ENCODE results near the gene DTX1.

The DTX1 gene

DNA sequence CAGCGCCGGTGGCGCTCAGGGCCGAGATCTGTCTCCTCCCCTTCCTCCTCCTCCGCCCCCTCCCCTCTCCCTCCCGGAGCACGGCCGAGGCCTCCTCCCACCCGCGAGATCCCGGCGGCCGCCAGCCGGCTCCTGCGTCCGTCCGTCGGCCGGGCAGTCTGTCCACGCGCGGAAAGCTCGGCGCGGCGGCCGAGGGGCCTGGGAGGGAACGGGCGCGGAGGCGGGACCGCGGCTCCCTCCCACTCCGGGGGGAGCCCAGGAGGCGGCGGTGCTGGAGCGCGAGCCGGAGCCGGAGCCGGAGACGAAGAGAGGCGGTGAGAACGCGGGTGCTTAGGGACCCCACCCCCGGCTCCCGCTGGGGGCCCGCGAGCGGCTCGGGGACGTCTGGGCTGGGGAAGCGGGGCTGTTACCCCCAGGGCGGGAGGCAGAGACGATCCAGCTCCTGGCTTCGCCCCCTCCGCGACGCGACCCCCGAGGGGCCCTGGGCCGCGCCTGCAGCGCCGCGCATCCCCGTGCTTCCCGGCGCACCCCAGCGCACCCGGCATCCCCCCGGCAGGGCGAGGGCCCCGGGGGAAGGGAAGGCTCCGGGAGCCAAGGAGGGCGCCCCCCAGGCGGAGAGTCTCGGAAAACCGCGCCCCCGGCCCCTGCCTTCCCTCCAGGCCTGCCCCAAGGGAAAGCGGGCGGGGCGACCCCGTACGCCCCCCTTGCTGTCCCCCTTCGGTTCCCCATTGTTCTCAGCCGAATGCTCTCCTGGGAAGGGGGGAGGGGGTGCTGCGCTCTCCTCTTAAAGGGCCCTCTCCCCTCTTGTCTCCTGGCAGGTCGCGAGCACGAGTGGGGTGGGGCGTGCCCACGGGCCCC lies at the start of gene DTX1:
Gene DTX1, plus strand, starts transcription at position 100 of the 858 bp plus-strand sequence. CDS start 1,463 bp downstream, outside the sequence.
- DNase-seq, result peak; percentile 52 to 54

DNA sequence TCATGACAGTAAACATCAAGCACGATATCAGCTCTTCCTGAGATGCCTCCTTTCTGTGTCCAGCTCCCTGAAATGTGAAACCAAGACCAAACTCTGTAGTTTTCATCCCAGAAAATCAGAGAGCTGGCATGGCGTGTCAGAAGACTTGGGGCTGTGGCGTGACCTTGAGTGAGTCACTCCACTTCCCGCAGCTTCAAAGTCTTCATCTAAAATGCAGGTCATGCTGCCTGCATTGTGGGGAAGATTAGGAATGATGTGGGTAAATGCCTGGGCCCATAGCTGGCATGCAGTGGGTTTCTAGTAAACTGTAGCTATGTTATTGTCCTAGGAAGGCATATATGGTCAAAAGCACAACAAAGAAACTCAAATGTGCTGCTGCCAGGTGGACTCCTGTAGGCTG lies 49.4 kb upstream of the DTX1 start:
- no peak for DNase-seq

DNA sequence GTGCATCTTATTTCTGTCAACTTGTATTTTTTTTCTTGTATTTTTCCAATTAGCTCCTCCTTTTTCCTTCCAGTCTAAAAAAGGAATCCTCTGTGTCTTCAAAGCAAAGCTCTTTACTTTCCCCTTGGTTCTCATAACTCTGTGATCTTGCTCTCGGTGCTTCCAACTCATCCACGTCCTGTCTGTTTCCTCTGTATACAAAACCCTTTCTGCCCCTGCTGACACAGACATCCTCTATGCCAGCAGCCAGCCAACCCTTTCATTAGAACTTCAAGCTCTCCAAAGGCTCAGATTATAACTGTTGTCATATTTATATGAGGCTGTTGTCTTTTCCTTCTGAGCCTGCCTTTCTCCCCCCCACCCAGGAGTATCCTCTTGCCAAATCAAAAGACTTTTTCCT lies 45.8 kb upstream of the DTX1 start:
- no peak for DNase-seq

DNA sequence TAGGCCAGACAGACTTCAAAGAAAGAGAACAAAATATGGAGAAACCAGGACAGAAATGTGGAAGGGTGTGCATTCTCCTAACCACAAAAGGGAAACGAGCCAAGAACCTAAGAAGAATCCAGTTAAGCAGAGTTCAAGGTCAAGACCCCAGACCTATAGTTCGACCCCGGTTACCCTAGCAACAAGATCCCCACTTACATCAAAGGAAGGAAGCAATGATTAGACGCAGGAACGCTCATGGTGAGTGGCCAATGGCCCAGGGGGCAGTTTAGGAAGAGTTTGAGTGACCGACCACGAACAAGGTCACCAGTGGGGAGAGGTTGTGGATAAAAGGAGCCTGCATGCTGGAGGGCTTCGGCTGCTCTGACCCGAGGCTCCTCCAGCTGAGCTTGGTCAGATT lies 42.0 kb upstream of the DTX1 start:
- no peak for DNase-seq

DNA sequence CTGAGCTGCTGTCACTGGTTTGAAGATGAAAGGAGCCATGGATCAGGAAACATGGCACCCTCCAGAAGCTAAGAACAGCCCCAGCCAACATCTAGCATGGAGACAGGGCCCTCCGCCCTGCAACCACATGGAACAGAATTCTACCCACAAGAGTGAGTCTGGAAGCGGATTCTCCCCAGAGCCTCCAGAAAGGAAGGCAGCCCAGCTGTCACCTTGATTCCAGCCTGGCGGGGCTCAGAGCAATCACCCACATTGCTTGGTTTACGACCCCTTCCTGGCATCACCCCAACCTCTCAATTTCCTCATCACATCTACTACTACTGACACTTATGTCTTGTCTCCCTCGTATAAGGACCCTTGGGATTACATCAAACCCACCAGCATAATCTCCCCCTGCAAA lies 39.7 kb upstream of the DTX1 start:
- no peak for DNase-seq

DNA sequence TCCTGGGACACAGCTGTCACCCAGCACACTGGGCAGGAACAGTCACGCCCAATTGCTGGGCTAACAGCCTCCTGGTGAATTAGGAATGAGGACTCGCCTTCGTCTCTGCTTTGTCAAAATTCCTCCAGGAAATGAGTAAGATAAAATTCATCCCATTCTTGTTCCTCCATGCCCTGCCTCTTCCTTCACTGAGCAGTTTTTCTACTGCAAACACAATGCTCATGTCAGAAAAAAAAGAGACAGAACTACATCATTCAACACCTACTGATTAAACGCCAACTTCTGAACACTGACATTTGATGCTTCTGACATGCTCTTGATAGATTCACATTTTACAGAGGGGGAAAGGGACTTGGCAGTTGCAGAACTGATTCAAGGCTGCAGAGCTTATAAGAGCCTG lies 37.5 kb upstream of the DTX1 start:
- DNase-seq, result no peak

DNA sequence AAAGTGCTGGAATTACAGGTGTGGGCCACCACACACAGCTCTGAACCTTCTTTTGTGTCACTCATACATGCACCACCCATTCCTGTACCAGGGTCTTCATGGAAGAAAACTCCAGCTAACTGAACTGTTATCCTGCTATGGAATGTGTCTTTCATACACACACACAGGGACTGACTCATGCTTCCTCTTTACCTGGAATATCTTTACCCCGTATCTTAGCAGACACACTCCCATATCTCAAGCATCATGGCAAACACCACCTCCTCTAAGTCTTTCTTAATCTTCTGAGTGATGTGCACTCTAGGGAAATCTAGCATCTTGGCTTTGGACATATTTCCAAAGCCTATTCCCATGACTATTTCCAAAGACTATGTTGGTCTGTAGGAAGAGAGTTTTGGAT lies 35.0 kb upstream of the DTX1 start:
- DNase-seq, result no peak

DNA sequence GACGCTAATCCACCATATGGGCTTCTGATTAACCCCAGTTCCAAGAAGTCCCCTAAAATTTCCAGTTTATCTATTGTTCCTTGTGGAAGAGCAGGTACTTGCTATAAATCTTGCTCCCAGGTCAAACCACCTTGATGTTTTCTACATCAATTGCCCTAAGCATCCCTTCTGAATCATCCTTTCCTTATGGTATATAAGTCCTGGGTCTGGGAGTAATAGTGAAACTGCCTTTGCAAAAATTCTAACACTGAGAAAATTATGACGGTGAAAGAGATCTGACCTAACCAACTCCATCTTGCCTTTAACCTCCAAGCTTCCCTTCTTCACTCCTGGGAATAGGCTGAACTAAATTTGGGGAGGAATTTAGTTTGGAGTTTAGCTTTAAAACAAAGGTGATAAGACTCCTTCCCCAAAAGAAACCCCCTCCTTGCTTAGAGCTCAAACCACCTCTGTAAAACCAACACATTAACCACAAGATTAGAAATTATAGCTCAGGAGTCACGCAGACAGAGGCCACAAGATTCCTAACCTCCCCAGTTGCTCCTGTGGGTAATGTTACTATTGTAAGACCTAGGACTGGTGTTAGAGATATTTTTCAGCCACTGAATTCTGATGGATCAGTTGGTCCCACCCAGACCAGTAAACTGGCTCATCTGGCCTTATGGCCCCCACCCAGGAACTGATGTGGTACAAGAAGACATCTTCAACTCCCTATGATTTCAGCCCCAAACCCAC lies 33.8 kb upstream of the DTX1 start:
- DNase-seq, result no peak

DNA sequence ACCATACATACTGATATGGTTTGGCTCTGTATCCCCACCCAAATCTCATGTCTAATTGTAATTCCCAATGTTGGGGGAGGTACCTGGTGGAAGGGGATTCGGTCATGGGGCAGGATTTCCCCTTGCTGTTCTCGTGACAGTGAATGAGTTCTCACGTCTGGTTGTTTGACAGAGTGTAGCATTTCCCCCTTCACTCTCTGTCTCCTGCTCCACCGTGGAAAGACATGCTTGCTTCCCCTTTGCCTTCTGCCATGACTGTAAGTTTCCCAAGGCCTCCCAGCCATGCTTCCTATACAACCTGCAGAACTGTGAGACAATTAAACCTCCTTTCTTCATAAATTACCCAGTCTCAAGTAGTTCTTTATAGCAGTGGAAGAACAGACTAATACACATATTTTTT lies 28.8 kb upstream of the DTX1 start:
- no peak for DNase-seq

DNA sequence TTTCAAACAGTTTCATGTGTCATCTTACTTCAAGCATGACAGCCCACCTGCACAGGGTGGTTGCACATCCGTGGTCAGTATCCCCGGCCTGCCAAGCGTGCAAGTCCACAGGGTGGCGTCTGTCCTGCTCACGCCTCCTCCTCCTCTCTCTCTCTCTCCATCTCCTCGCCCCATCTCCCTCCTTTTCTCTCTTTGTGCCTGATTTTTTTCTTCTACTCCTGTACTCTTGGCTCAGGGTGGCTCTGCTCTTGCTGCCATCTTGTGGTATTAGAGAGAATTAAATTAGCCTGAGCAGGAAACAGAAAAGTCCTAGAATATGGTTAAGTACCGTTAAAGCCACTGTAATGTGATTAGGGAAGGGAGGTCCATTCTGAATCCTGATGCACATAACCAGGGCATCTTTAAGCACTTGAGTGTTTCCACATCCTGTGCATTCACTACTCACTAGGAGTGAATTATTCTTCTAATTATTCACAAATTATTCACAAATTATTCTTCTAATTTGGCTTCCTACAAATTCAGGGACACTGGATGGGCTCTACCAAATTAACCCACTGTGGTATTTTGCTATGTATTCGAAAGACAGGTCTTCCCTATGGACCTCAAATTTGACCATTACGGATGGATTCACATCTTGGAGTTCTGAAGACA lies 25.5 kb upstream of the DTX1 start:
- DNase-seq, result no peak

DNA sequence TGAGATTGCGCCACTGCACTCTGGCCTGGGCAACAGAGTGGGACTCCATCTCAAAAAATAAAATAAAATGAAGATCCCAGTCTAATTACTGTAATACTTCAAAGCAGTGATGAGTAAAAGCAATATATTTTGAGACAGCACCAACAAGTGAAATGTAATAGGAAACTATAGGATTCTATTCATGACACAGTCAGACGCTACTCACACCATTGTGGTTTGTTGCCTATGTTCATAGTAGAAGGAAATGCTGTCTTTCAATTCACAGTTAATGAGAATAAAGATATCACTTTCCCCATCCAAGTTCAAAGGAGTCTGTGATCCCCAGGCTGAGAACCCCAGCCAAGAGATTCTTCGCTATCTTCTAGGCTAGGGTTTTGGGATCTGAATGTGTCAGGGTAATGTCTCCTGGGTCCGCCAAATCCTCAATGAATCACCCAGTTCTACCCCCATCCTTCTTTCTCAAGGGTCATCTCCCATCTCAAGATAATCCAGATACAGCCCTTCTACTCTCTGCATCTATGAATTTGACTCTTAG lies 16.6 kb upstream of the DTX1 start:
- no peak for DNase-seq

DNA sequence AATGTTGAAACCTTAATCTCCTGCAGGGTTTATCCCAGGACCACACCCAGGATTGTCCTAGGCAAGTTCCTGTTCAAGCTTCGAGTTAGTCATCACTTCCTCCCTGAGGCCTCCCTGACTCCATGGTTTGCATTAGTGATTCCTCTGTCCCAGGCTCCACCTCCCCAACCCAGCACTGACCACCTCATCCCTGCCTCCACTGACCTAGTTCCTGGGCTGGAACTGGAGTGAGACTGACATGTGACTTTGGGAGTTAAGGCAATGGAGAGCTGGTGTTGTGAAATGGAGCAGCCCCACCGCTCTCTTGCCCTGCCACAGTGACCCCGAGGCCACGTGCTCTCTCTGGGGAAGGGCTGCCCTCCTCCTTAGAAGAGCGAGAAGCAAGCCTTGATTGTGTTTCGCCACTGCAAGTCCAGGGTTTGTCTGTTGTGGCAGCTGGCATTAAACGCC lies 15.8 kb upstream of the DTX1 start:
- DNase-seq, result no peak

DNA sequence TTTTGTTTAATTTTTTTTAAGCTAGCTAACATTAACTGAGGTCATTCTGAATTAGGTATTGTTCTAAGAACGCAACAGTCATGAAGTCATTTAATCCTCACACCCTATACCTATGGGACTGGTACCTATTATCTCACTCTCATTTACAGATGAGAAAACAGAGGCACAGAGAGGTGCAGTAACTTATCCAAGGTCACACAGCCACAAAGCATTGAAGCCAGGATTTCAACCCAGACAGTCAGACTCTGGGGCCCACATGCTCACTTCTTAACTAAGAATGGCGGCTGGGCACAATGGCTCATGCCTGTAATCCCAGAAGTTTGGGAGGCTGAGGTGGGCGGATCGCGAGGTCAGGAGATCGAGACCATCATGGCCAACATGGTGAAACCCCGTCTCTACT lies 15.0 kb upstream of the DTX1 start:
- no peak for DNase-seq

DNA sequence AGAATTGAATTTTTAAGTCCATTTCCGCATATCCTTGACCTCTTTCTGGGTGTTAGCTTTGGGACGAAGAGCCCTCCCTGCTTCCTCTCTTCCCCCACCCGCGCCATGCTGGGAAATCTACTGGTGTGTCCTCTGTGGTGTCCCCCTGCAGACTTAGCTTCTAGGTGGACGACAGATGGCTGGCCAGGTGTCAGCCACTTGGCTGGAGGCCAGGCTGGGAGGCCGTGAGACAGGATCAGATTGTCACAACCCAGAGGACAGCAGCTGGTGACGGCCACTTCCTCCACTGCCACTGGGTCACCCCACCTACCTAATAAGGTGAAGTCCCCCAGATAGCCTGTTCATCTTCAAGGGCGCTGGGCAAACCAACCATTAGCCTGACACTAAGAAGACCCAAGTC lies 13.3 kb upstream of the DTX1 start:
- DNase-seq, result no peak

DNA sequence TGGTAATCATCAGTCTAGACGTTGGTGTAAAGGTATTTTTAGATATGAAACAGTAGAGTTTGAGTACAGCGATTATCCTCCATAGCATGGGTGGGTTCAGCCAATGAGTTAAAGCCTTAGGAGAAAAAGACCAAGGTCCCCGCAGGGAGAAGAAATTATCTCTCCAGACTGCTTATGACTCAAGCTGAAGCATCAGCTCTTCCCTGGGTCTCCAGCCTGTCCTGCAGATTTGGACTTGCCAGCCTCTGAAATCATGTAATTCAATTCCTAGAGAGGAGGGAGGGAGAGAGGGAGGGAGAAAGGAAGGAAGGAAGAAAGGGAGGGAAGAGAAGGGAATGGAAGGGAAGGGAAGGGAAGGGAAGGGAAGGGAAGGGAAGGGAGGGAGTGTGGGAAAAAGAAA lies 12.0 kb upstream of the DTX1 start:
- DNase-seq, result no peak

DNA sequence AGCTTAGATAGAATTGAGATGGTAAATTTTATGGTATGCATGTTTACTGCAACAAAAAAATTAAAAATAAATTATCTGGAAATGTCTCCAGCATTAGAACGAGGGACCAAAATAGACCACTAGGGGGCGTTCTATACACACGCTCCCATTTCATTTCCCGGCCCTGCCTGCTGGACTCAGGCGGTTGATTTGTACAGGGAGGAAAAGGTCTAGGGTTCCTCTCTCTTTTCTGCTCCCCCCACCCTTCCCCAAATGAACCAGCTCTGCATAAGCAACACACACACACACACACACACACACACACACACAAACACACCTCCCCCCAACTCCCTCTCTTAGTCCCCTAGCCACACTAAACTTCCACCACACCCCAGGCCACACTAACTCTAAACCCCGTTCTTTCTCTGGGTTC lies 7.8 kb upstream of the DTX1 start:
- DNase-seq, result peak; percentile 53 to 70

DNA sequence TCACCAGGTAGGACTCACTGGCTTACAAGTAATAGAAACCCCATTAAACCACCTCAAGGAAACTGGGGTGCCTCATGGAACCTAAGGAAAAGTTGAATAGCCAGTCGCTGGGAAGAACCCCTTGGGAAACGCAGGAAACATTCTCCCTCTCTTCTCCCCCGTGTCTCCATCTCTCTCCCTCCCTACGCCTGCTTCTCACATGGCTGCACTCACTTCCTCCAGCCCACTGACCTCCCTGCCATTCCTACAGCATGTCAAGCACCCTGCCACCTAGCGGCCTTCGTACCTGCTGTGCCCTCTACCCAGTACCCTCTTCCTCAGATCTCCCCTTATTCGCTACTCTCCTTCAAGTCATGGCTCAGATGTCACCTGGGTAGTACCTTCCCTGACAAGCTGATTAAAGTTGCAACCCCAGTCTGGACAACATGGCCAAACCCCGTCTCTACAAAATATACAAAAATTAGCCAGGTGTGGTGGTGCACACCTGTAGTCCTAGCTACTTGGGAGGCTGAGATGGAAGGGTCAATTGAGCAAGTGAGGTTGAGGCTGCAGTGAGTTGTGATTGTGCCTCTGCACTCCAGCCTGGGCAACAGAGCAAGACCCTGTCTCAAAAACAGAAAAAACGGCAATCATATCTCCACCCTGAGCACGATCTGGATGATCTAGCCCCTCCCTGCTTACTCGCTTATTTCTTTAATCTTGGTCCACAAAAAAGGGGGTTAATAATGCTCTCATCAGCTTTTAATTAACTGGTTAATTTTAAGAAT lies 6.4 kb upstream of the DTX1 start:
- DNase-seq, result no peak

DNA sequence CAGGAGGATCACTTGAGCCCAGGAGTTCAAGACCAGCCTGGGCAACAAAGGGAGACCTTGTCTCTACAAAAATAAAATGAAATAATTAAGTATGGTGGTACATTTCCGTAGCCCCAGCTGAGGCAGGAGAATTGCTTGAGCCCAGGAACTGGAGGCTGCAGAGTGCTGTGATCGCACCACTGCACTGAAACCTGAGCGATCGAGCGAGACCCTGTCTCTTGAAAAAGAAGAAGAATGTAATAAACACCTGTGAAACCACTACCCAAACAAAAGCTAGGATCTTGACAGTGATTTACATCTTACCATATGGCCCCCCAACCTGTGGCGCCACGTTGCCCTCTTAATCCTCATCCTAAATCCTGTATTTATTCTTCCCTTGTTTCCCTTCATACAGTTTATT lies 5.7 kb upstream of the DTX1 start:
- no peak for DNase-seq

DNA sequence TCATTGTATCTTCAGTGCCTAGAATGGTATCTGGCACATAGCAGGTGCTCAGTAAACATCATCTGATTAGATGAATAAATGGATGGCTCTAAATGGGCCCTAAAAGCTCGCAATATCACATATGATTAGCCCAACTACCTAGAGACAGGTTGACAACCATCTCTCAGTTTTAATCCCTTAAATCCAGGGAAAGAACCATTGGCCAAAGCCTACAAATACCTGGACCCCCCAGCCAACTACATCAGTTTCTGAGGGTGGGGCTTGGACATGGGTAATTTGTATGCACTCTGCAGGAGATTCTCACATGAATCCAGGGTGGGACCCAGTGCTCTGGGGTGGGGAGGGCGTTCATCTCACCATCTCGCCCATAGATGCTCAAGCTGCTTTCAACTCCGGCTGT lies 4.8 kb upstream of the DTX1 start:
- DNase-seq, result no peak

DNA sequence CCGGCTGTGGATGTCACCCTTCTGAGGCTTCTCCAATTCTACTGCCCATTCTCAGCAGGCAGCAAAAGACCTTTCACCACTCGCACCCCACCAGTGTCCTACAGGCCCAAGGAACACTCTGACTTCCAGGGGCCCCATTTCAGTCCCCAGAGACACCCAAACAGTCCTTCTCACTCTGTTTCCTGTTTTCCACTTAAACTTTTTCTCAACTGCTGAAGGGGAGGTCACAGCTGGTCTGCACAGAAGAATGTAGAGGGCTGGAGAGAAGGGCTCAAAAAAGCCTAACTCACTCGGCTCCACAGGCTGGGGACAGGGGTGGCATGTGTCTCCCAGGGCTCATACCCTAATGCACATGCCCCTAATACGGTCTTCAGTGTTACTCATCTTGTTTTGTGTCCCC lies 4.2 kb upstream of the DTX1 start:
- DNase-seq, result no peak

DNA sequence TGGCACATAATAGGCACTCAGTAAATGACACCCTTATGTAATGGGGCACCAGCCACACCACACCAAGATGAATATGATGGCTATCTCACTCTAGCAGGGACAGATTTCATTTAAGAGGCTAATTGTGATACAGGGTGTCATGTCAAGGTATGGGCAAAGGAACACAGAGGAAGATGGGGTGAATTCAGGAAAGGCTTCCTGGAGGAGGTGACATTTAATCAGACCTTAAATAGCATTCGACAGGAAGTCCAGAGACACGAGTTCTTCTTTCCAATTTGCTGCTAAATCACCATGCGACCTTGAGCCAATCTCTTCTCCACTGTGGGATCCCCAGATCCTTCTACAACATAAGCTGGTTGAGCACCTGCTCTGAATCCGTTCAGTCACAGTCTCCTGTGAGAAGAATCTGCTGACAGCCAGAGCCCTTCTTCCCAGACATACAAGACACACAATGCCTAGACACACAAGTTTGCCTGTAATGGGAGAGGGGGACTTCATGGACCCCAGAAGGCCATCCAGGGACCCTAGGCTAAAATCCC lies 1.5 kb upstream of the DTX1 start:
- DNase-seq, result no peak

DNA sequence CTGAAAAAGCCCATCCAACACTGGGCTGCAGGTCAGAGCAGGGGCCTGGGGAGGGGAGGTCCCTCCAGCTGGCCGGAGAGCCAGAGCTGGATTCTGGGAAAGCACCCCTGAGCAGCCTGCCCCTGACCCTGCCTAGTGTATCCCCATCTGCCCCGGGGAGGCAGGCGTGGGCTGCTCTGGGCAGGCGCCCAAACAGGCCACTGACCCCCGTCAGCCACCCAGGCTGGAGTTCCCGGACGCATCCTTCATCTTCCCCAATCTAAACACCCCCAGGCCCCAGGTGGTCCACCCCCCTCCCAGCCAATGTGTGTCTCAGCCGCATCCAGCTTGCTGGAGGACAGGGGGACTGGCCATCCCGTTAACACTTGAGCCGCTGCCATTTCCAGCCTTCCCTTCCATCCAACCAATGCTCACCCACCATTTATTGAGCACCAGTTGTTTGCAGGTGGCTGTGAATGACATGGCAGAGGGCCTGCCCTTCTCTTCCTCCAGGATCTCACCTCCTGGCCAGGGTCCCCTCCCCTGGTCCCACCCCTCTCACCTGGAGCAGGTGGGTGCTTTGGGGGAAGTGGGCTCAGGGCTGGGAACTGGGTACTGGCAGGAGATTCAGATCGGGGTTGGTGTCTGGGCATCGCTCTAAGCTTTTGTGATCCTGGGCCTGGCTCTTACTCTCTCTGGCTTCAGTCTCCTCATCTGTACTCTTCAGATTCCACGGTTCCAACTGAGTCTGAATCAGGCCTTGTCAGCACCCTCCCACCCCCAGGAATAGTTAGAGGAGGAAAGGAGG lies 743 bp upstream of the DTX1 start:
- no peak for DNase-seq
